GM19238 (cell line): ENCODE results near the gene TIAL1.
"Not testable (repeated sequence)": the region's sequence is repeated elsewhere in the genome, so short reads cannot be mapped to it uniquely, and the experiment has no call there.

Experiments used
- DNase-seq: peaks from one replicate; pipeline ENCODE4 v3.0.0; 2011; ENCODE audit warnings: low spot score; ENCODE audit not compliant: insufficient read length

TIAL1 gene

GRCh38 chr10:119596537-119597404, at the start of gene TIAL1:
TSS of gene TIAL1 (minus strand) at chr10:119596964. CDS start at chr10:119596465, 499 bp downstream.
- peak; percentile 79 for DNase-seq

DNA sequence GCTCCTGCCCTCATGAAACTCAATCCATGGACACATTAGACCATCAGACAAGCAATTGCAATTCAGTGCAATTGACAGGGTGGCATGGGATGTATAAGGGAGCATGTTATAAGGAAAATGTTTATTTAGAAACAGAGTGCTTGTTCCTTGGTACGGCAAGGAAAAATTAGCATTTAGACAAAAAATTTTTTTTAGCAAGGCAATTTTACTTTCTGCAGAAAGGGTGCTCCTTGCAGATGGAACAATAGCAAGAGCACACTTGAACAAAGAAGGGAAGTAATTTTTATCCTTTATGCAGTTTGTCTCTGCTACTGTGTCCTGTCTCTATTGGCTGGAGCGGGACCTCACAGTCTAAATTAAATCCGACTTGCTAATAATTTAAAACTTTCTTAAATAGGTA, 48.2 kb upstream of the TIAL1 start:
- DNase-seq: no peak

GRCh38 chr10:119644205-119644814, 47.5 kb upstream of the TIAL1 start:
- no peak for DNase-seq

- no peak for DNase-seq
Observed at GRCh38 chr10:119643306-119644204, 46.8 kb upstream of the TIAL1 start.

DNA sequence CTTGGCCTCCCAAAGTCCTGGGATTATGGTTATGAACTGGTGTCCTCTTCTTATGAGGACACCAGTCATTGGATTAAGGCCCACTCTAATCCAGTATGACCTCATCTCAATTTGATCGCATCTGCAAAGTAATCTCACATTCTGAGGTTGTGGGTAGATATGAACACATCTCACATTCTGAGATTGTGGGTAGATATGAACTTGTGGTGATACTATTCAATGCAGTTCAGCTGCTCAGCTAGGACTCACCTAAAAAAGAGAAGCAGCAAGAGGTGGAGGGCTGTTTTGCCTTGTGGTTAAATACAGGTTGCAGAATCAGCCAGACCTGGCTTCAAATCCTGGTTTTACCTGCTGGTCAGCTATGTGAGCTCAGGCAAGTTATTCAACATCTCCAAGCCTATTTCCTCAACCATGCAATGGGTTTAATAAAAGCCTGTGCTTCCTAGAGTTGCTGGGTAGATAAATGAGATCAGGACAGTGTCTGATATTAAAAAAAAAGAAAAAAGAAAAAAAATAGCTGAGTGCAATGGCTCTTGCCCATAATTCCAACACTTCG, 45.9 kb upstream of the TIAL1 start:
- DNase-seq: no peak

- DNase-seq: no peak
Observed at GRCh38 chr10:119640875-119641526, 44.2 kb upstream of the TIAL1 start.

DNA sequence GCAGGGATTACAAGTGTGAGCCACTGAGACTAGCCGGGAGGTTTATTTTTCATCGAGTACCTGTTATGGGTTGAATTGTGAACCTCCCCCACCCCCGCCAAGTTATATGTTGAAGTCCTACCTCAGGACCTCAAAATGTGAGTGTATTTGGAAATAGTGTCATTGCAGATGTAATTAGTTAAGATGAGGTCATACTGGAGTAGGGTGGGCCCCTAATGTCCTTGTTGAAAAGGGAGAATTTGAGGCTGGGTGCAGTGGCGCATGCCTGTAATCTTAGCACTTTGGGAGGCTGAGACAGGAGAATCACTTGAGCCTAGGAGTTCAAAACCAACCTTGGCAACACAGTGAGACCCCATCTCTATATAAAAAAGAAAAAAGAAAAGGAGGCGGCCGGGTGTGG, 43.6 kb upstream of the TIAL1 start:
- no peak for DNase-seq

DNA sequence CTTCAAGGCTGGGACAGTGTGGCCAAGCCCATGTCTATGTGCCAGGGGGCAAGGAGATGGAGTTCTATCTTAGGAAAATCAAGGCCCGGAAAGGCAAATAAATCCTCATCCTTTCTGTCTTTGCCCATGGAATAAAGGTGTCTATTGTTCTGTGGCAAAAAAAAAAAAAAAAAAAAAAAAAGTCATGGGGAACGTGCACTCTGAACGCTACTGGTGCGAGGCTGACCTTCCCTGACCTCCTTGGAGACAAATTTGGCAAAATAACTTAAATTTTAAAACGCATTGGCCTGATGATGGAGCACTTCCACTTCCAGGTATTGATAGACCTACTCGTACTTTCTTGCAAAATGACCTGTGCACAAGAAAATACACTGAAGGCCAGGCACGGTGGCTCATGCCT, 42.2 kb upstream of the TIAL1 start:
- no peak for DNase-seq

GRCh38 chr10:119637631-119638030, 40.9 kb upstream of the TIAL1 start:
- no peak for DNase-seq

- no peak for DNase-seq
Observed at GRCh38 chr10:119634219-119634544, 37.4 kb upstream of the TIAL1 start.

GRCh38 chr10:119633538-119634218, 36.9 kb upstream of the TIAL1 start:
- DNase-seq: no peak

- DNase-seq: no peak
Observed at GRCh38 chr10:119630300-119630699, 33.5 kb upstream of the TIAL1 start.

DNA sequence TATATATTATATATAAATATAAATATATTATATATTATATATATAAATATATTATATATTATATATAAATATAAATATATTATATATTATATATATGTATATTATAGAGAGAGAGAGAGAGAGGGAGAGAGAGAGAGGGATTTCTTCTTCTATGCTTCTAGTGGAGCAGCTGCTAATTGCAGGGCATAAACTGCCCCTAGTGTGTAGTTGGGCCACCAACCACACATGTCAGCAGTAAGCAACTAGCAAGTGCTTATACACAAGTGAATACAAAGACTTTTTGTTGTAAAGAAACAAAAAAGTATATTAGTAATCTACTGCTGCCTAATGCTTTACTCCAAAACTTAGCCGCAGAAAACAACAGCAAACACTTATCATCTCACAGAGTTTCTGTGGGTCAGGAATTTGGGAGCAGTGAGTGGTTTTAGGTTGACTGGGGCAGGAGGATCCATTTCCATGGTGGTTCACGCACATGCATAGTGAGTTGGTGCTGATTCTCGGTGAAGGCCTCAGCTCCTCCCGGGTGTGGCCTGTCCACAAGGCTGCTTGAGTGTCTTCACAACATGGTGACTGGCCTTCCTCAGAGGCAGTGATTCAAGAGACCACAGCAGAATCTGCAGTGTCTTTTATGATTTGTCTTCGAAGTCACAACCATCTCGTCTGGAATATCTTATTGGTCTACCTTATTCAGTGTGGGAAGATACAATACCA, 29.0 kb upstream of the TIAL1 start:
- DNase-seq: no peak

DNA sequence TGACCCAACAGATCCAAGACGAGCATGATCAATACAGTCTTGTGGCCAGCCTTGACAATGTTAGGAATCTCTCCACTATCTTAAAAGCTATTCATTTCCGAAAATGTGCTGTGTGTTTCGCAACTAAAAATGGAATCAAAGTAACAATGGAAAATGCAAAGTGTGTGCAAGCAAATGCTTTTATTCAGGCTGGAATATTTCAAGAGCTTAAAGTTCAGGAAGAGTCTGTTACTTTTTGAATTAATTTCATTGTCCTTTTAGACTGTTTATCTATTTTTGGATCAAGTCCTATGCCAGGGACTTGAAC, 24.3 kb upstream of the TIAL1 start:
- DNase-seq: no peak

- no peak for DNase-seq
Observed at GRCh38 chr10:119620241-119621077, 23.7 kb upstream of the TIAL1 start.

DNA sequence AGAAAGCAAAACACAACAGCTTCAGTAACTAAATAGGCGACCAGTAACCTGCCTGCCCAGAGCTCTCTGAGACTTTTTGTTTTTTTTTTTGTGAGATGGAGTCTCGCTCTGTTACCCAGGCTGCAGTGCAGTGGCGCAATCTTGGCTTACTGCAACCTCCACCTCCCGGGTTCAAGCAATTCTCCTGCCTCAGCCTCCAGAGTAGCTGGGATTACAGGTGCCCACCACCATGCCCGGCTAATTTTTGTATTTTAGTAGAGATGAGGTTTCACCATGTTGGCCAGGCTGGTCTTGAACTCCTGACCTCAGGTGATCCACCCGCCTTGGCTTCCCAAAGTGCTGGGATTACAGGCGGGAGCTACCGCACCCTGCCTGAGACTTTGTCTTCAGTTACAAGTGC, 23.0 kb upstream of the TIAL1 start:
- not testable (repeated sequence) for DNase-seq

GRCh38 chr10:119619215-119619614, 22.5 kb upstream of the TIAL1 start:
- no peak for DNase-seq

DNA sequence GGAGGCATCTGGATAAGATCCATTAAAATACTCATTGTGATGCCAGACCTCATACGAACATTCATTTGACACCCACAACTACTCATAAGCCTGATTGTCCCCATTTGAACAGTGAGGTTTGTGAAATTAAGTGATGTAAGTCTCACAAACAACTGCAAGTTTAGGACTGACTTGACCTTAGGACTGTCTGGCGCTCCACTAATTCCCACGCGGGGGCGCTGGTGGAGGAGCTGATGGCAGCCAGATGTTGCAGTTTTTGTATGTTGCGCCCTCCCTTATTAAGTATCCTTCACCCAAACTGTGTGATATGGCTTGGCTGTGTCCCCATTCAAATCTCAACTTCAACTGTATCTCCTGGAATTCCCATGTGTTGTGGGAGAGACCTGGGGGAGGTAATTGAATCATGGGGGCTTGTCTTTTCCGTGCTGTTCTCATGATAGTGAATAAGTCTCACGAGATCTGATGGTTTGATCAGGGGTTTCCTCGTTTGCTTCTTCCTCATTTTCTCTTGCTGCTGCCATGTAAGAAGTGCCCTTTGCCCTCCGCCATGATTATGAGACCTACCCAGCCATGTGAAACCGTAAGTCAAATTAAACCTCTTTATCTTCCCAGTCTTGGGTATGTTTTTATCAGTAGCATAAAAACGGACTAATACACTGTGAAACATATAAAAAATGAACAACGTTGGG, 20.3 kb upstream of the TIAL1 start:
- DNase-seq: no peak

DNA sequence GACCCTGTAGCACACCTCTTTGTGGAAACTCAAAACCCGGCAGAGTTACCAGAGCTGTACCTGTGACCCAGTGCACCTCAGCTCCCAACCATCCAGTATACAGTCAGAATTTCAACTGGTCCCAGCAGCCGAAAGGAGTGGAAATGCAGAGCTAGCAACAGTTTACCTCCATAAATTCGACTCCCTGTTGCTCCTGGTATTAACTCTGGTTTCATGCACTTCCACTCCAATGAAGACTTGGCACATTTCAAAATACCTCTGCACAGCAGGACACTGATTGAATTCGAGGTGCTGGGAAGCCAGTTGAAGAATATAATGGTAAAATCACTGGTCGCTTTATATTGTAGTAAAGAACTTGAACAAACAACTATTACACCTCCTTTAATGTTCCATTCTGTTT, 17.9 kb upstream of the TIAL1 start:
- no peak for DNase-seq
